ENCODE results near the gene TRABD.
A peak's percentile ranks its signal among the peaks of the same experiment; 100 is the strongest.

Gene TRABD

DNA sequence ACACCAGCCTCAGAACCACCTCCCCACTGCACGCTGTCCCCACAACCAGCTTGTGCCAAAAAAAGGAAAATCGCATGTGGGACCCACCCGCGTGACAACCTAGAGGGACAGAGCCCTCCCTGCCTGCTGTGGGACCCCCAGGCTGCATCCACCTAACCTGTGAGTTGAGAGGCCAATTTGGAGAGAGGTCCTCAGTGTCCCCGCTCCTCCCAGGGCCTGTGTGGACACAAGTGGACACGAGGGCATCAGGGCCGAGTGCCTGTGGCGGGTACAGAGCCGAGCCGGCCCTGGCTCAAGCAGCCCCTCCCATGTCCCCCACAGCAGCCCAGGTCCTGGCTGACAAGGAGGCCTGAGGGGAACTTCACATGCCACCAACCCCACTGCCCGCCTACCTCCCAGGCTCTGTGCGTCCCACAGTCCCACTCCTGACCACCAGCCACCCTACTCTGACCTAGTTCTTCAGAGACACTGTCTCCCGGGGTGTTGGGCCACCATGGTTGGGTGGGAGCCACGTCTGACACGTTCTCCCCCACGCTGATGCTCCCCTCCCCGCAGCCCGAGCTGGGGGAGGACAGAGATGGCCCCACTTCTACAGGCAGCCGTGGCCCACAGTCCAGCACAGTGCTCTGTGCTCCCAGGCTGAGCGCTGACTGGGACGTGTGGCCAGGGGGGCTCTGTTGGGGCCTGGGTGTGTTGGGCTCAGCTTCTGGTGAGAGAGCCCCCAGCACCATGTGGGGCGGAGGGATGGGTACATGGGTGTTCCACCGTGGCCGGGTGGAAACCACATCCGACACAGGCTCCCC lies 34.3 kb downstream of the TRABD start:
- ATAC-seq: no peak

GRCh38 chr22:50220603-50221409 lies 35.1 kb downstream of the TRABD start:
- no peak for ATAC-seq

GRCh38 chr22:50221410-50222300 lies 35.9 kb downstream of the TRABD start:
- no peak for ATAC-seq

- no peak for ATAC-seq
These were observed 36.8 kb downstream of the TRABD start for GRCh38 chr22:50222508-50222907.

DNA sequence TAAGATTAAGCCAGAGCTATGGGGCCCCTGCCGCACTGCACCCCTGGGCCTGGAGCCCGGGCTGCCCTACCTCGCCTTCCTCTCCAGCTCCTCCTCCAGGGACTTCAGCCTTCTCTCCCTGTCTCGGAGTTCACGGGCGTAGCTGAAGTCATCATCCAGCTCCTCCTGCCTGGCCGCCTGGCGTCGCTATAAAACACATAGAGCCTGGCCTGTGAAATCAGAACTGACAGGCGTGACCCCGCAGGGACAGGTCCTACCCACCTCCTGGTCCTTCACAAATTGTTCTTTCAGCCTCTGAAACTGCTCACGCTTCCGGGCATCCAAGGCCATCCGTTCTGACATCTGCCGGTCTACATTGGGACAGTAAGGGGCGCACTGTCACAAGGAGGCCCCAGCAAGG lies 38.4 kb downstream of the TRABD start:
- ATAC-seq: no peak

GRCh38 chr22:50225200-50225969 lies 39.7 kb downstream of the TRABD start:
- no peak for ATAC-seq

GRCh38 chr22:50226063-50226874 lies 40.6 kb downstream of the TRABD start:
- no peak for ATAC-seq

GRCh38 chr22:50226875-50227165 lies 41.1 kb downstream of the TRABD start:
- no peak for ATAC-seq

GRCh38 chr22:50227579-50228215 lies 42.0 kb downstream of the TRABD start:
- ATAC-seq: no peak

DNA sequence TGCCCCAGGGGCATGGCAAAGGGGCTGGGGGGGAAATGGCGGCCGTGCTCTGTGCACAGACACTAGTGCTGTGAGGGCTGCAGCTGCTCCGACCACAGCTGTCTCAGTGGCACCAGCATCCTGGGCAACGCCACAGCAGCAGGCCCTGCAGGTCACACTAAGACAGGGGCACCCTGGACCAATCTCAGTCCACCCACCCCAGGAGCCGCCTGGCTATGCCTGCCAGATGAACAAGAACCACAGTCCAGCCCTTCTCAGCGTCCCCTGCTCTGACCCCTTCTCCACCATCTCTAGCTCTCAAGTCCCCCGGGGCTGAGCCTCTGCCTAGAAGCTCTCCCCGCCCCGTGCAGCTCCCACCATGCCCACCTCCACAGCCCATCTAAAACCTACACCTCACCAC lies 42.7 kb downstream of the TRABD start:
- ATAC-seq: no peak

DNA sequence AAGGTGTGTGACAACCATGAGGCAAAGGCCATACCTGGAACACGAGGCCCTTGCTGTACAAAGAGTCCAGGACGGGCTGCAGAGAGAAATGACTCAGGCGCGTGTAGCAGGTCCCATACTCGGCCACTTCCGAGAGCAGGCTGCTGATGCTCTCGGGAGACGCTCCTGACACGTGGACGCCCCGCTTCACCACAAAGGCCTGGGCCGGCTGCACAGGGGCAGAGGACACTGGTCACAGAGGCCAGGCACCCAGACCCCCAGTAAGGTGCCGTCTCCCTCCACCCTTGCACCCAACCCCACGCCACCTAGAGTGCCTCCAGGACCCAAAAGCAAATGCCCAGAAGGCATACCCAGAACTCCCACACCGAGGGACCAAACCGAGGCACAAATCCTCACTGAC lies 43.7 kb downstream of the TRABD start:
- ATAC-seq: no peak

GRCh38 chr22:50232481-50233151 lies 46.9 kb downstream of the TRABD start:
- ATAC-seq: no peak

DNA sequence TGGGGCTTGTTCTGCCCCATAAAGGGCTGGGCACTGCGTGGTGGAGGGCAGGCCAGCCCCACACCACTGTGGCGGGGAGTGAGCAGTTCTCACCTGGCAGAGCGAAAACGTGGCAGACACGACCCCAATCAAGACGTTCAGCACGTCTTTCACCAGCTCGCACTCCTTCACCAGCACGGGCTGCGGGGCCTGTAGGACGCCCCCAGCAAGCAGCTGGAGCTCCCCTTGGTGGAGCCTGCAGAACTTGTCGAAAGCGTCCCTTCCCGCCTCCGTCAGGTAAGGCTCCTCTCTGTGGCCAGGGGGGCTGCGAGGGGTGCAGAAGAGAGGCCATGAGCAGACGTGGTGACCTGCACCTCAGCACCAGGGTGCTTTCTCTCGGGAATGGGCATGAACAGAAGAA lies 47.5 kb downstream of the TRABD start:
- no peak for ATAC-seq

DNA sequence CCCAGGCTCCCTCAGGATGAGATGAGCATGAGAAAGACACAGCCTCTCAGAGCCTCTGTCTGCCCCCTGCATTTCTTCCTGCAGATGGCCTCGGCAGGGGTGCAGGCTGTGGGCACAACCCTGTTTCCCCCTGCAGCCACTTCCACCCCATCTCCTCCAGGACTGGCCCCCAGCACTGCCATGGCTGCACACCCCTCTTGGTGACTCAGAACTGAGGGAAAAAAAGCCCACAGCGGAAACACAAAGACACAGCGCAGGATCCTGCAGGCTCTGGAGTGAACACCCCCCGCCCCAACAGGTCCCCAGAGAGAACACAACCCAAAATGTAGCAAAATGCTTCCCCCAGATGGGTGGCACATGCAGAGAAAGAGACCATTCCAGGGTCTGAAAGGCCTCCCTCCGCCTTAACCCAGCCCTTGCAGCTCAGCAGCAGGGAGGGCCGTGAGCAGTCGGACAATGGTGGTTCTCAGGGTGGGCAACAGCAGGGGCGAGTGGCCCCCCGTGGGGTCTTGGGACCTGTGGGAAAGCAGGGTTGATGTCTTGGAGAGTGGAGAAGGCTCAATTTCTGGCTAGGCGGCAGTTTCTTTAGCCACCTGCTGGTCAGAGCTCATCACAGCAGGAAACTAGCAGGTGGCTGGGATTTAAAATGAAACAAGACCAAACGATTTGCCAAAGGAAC lies 51.2 kb downstream of the TRABD start:
- no peak for ATAC-seq

DNA sequence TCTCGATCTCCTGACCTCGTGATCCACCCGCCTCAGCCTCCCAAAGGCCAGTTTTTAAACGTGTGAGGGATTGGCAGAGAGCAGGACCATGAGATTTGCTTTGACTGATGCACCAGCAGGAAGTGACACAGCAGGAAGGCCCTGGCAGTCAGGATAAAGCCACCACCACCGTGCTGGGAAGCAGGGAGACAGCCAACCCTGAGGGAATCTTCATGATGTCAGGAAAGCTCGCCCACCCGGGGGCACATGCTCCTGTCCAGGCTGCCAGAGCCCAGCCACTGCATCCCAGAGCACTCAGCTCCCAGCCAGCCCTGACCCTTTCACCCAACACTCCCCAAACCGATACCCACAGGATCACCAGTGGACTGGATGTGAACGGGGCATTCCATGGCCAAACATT lies 53.0 kb downstream of the TRABD start:
- no peak for ATAC-seq

DNA sequence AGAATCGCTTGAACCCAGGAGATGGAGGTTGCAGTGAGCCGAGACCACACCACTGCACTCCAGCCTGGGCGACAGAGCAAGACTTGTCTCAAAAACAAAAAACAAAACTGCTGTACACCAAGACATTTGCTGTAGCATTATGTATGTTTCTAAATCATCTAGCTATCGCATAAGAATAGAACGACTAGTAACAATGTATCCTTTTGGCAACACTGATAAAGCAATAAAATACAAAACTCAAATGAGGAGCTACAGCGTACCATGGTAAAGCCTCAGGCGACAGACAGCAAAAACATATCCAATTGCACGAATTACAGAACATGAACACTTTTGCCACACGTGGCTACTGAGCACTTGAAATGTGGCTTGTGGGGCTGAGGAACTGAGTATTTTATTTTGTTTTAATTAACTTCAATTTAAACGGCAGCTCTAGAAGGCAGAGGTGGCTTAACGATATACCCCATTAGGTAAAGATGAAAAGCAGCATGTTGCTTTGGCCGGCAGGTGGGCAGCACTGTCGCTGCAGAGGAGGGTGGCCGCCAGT lies 56.8 kb downstream of the TRABD start:
- no peak for ATAC-seq

- no peak for ATAC-seq
These were observed 58.1 kb downstream of the TRABD start for GRCh38 chr22:50243685-50244419.

- peak; percentile 89 to 91 for ATAC-seq
These were observed 58.9 kb downstream of the TRABD start, which contains the start of gene TUBGCP6 for GRCh38 chr22:50244420-50245213. Gene TUBGCP6, minus strand, starts transcription at chr22:50245023. Its CDS starts 564 bp downstream, at chr22:50244459.

All from activated CD4-positive, CD25-positive, alpha-beta regulatory T cell treated with anti-CD3 and anti-CD28 coated beads, Interleukin-2, amount 50 U/mL, for 24 hours (primary cell).